HG02970 (cell line): ENCODE data around the gene MEMO1.
A peak's percentile ranks its signal among the peaks of the same experiment; 100 is the strongest.
"Not testable (repeated sequence)": the region's sequence is repeated elsewhere in the genome, so short reads cannot be mapped to it uniquely, and the experiment has no call there.

Source experiments
- ATAC-seq: cut with Tn5 transposase; IDR thresholded peaks from one replicate; pipeline ENCODE4 v1.9.1; 2021; ENCODE audit warnings: mild to moderate bottlenecking, moderate library complexity, moderate number of reproducible peaks; ENCODE audit not compliant: unreplicated experiment, low FRiP score

The MEMO1 gene

GRCh38 chr2:31999438-31999837 lies 11.4 kb downstream of the MEMO1 start:
- ATAC-seq: no peak

- ATAC-seq: no peak
Measured at GRCh38 chr2:31998731-31999383, 12.0 kb downstream of the MEMO1 start.

DNA sequence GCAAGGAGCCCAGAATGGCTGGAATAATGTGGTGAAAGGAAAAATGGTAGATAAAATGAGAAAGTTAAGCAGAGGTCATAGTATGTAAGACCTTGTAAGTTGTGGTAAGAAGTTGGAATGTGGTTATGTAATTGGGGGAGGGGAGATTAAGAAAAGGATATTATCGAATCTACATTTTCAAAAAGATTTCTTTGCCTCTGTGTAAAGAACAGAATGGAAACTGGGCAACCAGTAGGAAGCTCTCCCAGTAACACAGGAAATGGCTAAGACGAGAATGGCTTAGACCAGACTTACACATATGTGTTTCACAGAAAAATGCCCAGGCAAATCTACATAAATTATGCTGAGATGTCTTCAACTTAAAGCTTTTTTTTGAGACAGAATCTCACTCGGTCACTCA lies 13.2 kb downstream of the MEMO1 start:
- ATAC-seq: no peak

DNA sequence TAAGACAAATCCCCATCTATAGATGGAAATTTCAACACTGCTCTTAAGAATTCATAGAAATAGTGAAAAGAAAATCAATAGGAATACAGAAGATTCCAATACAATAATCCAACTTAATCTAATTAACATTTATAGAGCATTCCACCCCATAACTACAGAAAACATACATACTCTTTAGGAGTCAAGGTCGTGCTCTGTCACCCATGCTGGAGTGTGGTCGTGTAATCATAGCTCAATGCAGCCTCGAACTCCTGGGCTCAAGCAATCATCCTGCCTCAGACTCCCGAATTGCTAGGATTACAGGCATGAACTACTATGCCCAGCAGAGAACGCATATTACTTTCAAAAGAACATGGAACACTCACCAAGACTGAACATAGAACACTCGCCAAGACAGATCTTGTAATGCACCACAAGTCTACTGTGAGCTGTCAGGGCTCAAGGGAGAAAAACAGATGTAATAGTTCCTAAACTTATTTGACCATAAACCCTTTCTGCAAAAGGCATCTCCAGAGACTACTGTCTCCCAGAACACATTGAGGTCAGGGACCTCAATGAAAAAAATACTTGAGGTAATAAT lies 14.1 kb downstream of the MEMO1 start:
- no peak for ATAC-seq

GRCh38 chr2:31992934-31993333 lies 17.9 kb downstream of the MEMO1 start:
- ATAC-seq: no peak

- no peak for ATAC-seq
Measured at GRCh38 chr2:31992025-31992579, 18.7 kb downstream of the MEMO1 start.

DNA sequence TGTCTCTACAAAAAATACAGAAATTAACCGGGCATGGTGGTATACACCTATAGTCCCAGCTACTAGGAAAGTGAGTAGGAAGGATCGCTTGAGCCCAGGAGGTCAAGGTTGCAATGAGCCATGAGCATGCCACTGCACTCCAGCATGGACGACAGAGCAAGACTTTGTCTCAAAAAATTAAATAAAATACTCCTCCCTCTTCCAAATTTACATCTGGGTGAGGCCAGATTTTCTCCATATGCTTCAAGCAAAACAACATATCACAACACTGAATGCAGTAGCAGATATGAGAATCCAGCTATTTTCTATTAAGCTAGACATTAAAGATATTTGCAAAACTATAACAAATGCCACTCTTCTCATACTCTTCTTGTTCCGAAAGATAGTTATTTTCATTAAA lies 20.9 kb downstream of the MEMO1 start:
- no peak for ATAC-seq

- no peak for ATAC-seq
Measured at GRCh38 chr2:31987454-31988220, 23.2 kb downstream of the MEMO1 start.

- no peak for ATAC-seq
Measured at GRCh38 chr2:31986906-31987305, 23.9 kb downstream of the MEMO1 start.

GRCh38 chr2:31983762-31984467 lies 26.9 kb downstream of the MEMO1 start:
- no peak for ATAC-seq

DNA sequence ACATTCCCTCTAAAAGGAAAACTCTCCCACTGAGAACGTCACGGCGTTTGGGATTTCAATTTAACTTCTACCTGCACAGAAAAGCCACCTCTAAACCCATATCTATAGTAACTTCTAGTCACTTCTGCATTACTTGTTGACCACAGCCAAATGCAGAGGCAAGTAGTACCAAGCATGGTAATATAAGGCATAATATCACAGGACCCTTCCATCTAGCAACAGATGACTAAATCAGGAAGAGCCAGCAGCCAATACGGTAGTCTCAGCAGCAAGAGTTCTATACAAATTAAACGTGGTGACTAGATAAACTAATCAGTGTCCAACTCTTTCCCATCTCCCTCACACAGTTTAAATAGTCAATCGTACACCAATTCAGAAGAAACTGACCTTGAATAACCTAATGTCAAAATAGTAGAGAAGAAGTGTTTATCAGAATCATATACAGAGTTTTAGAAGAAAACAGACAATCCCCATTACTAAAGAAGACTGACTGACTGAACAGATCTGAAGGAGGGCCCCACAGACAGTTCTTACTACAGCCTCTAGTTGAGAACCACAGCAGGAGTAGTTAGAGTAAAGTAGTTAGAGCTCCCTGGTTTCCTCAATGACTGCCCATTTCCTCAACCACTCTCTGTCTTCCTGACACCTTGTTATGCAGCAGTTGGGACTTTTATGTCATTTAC lies 30.0 kb downstream of the MEMO1 start:
- peak; percentile 96 for ATAC-seq

DNA sequence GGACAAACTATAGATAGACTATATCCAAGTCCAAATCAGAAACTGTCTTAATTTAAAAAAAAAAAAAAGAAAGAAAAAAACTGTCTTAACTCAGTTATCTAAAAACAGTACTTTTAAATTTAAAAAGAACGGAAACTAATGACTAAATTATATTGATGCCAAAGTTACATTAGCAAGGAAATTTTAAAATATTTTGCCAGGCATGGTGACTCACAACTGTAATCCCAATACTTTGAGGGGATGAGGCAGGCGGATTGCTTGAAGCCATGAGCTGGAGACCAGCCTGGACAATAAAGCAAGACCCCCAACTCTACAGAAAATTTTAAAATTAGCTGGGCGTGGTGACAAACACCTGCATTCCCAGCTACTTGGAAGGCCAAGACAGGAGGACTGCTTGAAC lies 30.9 kb downstream of the MEMO1 start:
- no peak for ATAC-seq

GRCh38 chr2:31979018-31979417 lies 31.8 kb downstream of the MEMO1 start:
- ATAC-seq: no peak

DNA sequence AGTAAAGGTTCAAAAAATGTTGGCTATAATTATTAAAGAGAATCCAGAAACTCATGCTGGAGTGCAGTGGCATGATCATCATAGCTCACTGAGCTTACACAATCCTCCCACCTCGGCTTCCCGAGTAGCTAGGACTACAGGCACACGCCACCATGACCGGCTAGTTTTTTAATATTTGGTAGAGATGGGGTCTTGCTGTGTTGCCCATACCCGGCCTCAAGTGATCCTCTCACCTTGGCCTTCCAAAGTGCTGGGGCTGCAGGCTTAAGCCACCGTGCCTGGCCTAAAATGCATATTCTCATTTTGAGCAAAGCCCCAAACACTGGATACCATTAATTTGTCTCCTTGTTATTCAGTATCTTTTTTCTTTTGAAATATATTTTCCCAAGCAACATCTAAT lies 32.4 kb downstream of the MEMO1 start:
- no peak for ATAC-seq

DNA sequence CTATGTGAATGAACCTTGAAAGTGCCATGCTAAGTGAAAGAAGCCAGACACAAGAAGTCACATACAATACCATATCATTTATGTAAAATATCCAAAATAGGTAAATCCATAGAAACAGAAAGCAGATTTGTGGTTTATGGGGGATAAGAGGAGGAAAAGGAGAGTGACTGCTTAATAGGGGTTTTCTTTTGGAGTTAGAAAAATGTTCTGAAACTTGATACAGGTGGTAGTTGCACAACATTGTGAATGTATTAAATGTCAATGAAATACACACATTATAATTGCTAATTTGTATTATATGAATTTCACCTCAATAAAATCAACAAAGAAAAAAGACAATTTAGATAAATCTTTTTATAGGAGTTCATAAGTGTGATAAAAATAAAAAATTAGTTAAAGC lies 37.1 kb downstream of the MEMO1 start:
- ATAC-seq: no peak

DNA sequence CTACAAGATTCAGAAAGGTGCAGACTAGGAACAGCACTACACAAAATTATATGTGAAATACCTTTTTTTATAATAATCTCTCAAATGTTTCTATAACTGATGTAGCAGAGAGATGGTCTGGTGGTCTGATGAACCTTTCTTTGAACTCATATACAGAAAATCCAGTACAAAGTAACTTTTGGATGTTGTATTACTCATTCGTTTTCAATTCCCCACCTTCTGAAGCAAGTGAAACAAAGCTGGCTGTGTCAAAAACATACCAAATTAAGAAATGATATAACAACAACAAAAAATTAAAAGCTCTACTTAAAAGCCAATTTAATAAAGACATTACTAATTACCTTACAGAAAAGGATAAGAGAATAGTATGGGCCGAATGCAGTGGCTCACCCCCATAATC lies 38.7 kb downstream of the MEMO1 start:
- no peak for ATAC-seq

GRCh38 chr2:31969178-31969577 lies 41.6 kb downstream of the MEMO1 start:
- no peak for ATAC-seq

GRCh38 chr2:31967790-31968189 lies 43.0 kb downstream of the MEMO1 start:
- ATAC-seq: no peak

- not testable (repeated sequence) for ATAC-seq
Measured at GRCh38 chr2:31966402-31966801, 44.4 kb downstream of the MEMO1 start.

DNA sequence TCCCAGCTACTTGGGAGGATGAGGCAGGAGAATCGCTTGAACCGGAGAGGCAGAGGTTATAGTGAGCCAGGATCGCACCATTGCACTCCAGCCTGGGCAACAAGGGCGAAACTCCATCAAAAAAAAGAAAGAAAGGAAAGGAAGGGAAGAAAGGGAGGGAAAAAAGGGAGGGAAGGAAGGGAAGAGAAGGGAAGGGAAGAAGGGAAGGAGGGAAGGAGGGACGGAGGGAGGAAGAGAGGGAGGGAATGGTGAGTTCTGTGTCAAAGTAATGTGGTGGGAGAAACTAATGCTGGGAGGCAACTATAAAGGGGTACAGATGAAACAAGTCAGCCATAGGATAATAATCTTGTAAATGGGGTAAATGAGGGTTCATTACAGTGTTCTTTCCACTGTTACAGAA lies 45.7 kb downstream of the MEMO1 start:
- ATAC-seq: no peak
